HAP-1 (cell line): ENCODE measurements around the gene CACNG3.
A peak's percentile ranks its signal among the peaks of the same experiment; 100 is the strongest.
"Not testable (repeated sequence)": the region's sequence is repeated elsewhere in the genome, so short reads cannot be mapped to it uniquely, and the experiment has no call there.

ENCODE experiments used
- DNase-seq, 2 experiments: peaks; one replicate each; pipeline ENCODE4 v3.0.0-alpha.2; 2016 to 2020; ENCODE audit warnings: low spot score in 2 of 2
- H3K27me3 ChIP-seq: fragments of 250-450 bp; sonication (Bioruptor Pico); 2 replicates; pipeline ENCODE4 v1.5.1; 2020; ENCODE audit warnings: low read depth, mild to moderate bottlenecking, moderate library complexity
- H3K36me3 ChIP-seq: fragments of 250-450 bp; sonication (Bioruptor Pico); replicated peaks from 2 replicates; pipeline ENCODE4 v1.5.1; 2020; ENCODE audit warnings: mild to moderate bottlenecking
- H3K4me1 ChIP-seq: fragments of 250-450 bp; sonication (Bioruptor Pico); 2 replicates; pipeline ENCODE4 v1.5.1; 2020; ENCODE audit warnings: mild to moderate bottlenecking
- H3K4me3 ChIP-seq: fragments of 250-450 bp; sonication (Bioruptor Pico); 2 replicates; pipeline ENCODE4 v1.5.1; 2020; ENCODE audit warnings: mild to moderate bottlenecking, moderate library complexity
- H3K9me3 ChIP-seq: fragments of 250-450 bp; sonication (Bioruptor Pico); 2 replicates; pipeline ENCODE4 v1.5.1; 2020; ENCODE audit warnings: mild to moderate bottlenecking, moderate library complexity
- in situ Hi-C: fragments of 300-500 bp; cut with MboI; formaldehyde crosslinking; loops from 3 replicates; pipeline ENCODE4 v1.14.3; 2020; ENCODE audit warnings: low sequenced_read_pairs, inconsistent platforms, mixed read lengths

CACNG3 gene

GRCh38 chr16:24255456-24256371, at the start of gene CACNG3:
TSS of gene CACNG3 (plus strand) at chr16:24256335. CDS start at chr16:24256755, 420 bp downstream.
- H3K4me1 ChIP-seq: no peaks in the 10 kb centered on the region
- H3K9me3 ChIP-seq: no peaks in the 10 kb centered on the region
- H3K36me3 ChIP-seq: no peaks in the 10 kb centered on the region
- no peaks in the 10 kb centered on the region for H3K27me3 ChIP-seq
- DNase-seq: peak; percentile 41 to 79
- H3K4me3 ChIP-seq: no peak within 1 kb of the TSS
- in situ Hi-C loops: loop anchor here (10.0 kb wide), 3 partner anchors 121 to 239 kb away; no protein-coding TSS in a partner anchor

- Histone ChIP-seq H3K36me3 (no peaks in the 10 kb centered on the region), H3K27me3 (no peaks in the 10 kb centered on the region), H3K9me3 (no peaks in the 10 kb centered on the region), H3K4me1 (no peaks in the 10 kb centered on the region), H3K4me3 (no peak overlapping the region)
- no peak for DNase-seq
- in situ Hi-C loops: no loop called here
Observed at GRCh38 chr16:24206926-24207325, 49.2 kb upstream of the CACNG3 start.

- Histone ChIP-seq H3K4me3 (no peak overlapping the region), H3K9me3 (no peaks in the 10 kb centered on the region), H3K27me3 (no peaks in the 10 kb centered on the region), H3K4me1 (no peaks in the 10 kb centered on the region), H3K36me3 (no peaks in the 10 kb centered on the region)
- DNase-seq: no peak
- in situ Hi-C loops: no loop called here
Observed at GRCh38 chr16:24208710-24209109, 47.4 kb upstream of the CACNG3 start.

GRCh38 chr16:24214992-24215391, 41.1 kb upstream of the CACNG3 start:
- no peak for DNase-seq
- no peaks in the 10 kb centered on the region for H3K36me3 ChIP-seq
- H3K9me3 ChIP-seq: no peaks in the 10 kb centered on the region
- H3K4me3 ChIP-seq: no peak overlapping the region
- no peaks in the 10 kb centered on the region for H3K4me1 ChIP-seq
- H3K27me3 ChIP-seq: no peaks in the 10 kb centered on the region
- in situ Hi-C loops: no loop called here

GRCh38 chr16:24216961-24217360, 39.2 kb upstream of the CACNG3 start:
- H3K27me3 ChIP-seq: no peaks in the 10 kb centered on the region
- no peaks in the 10 kb centered on the region for H3K36me3 ChIP-seq
- no peaks in the 10 kb centered on the region for H3K9me3 ChIP-seq
- H3K4me3 ChIP-seq: no peak overlapping the region
- in situ Hi-C loops: no loop called here
- no peaks in the 10 kb centered on the region for H3K4me1 ChIP-seq
- DNase-seq: no peak

GRCh38 chr16:24217461-24217860, 38.7 kb upstream of the CACNG3 start:
- Histone ChIP-seq H3K9me3 (no peaks in the 10 kb centered on the region), H3K36me3 (no peaks in the 10 kb centered on the region), H3K27me3 (no peaks in the 10 kb centered on the region), H3K4me1 (no peaks in the 10 kb centered on the region), H3K4me3 (no peak overlapping the region)
- in situ Hi-C loops: no loop called here
- no peak for DNase-seq

GRCh38 chr16:24218299-24218698, 37.8 kb upstream of the CACNG3 start:
- DNase-seq: no peak
- H3K4me3 ChIP-seq: no peak overlapping the region
- in situ Hi-C loops: no loop called here
- H3K4me1 ChIP-seq: no peaks in the 10 kb centered on the region
- no peaks in the 10 kb centered on the region for H3K36me3 ChIP-seq
- no peaks in the 10 kb centered on the region for H3K27me3 ChIP-seq
- H3K9me3 ChIP-seq: no peaks in the 10 kb centered on the region

- Histone ChIP-seq H3K27me3 (no peaks in the 10 kb centered on the region), H3K4me1 (no peaks in the 10 kb centered on the region), H3K36me3 (no peaks in the 10 kb centered on the region), H3K9me3 (no peaks in the 10 kb centered on the region), H3K4me3 (no peak overlapping the region)
- in situ Hi-C loops: no loop called here
- DNase-seq: no peak
Observed at GRCh38 chr16:24221219-24221618, 34.9 kb upstream of the CACNG3 start.

GRCh38 chr16:24228514-24228913, 27.6 kb upstream of the CACNG3 start:
- no peaks in the 10 kb centered on the region for H3K9me3 ChIP-seq
- no peaks in the 10 kb centered on the region for H3K4me1 ChIP-seq
- no peaks in the 10 kb centered on the region for H3K36me3 ChIP-seq
- in situ Hi-C loops: no loop called here
- no peak overlapping the region for H3K4me3 ChIP-seq
- no peaks in the 10 kb centered on the region for H3K27me3 ChIP-seq
- DNase-seq: no peak

GRCh38 chr16:24232936-24233335, 23.2 kb upstream of the CACNG3 start:
- in situ Hi-C loops: no loop called here
- DNase-seq: no peak
- no peaks in the 10 kb centered on the region for H3K4me1 ChIP-seq

GRCh38 chr16:24234737-24235136, 21.4 kb upstream of the CACNG3 start:
- H3K36me3 ChIP-seq: no peaks in the 10 kb centered on the region
- no peaks in the 10 kb centered on the region for H3K9me3 ChIP-seq
- H3K27me3 ChIP-seq: no peaks in the 10 kb centered on the region
- no peak overlapping the region for H3K4me3 ChIP-seq
- no peaks in the 10 kb centered on the region for H3K4me1 ChIP-seq
- DNase-seq: no peak
- in situ Hi-C loops: no loop called here

More at GRCh38 chr16:24232936-24233335, 23.2 kb upstream of the CACNG3 start:
- Histone ChIP-seq H3K9me3 (no peaks in the 10 kb centered on the region), H3K36me3 (no peaks in the 10 kb centered on the region), H3K27me3 (no peaks in the 10 kb centered on the region), H3K4me3 (no peak overlapping the region)

- no peaks in the 10 kb centered on the region for H3K9me3 ChIP-seq
- no peak for DNase-seq
- no peaks in the 10 kb centered on the region for H3K27me3 ChIP-seq
- no peak overlapping the region for H3K4me3 ChIP-seq
- H3K36me3 ChIP-seq: no peaks in the 10 kb centered on the region
- no peaks in the 10 kb centered on the region for H3K4me1 ChIP-seq
- in situ Hi-C loops: no loop called here
Observed at GRCh38 chr16:24235806-24236205, 20.3 kb upstream of the CACNG3 start.

- DNase-seq, in situ Hi-C loops, H3K36me3 ChIP-seq, H3K9me3 ChIP-seq, H3K27me3 ChIP-seq, H3K4me3 ChIP-seq, H3K4me1 ChIP-seq: not testable (repeated sequence)
Observed at GRCh38 chr16:24238846-24239245, 17.3 kb upstream of the CACNG3 start.

- DNase-seq: no peak
- H3K4me3 ChIP-seq: no peak overlapping the region
- in situ Hi-C loops: no loop called here
- H3K9me3 ChIP-seq: no peaks in the 10 kb centered on the region
- H3K27me3 ChIP-seq: no peaks in the 10 kb centered on the region
- H3K36me3 ChIP-seq: no peaks in the 10 kb centered on the region
- no peaks in the 10 kb centered on the region for H3K4me1 ChIP-seq
Observed at GRCh38 chr16:24246911-24247607, 9.1 kb upstream of the CACNG3 start.
